Keratinocyte (primary cell): Measurements from ENCODE around the gene NPR1.

Experiments
- EZH2 ChIP-seq: IDR thresholded peaks from one replicate; pipeline ENCODE4 v1.6.1; 2012; ENCODE audit warnings: inconsistent platforms, mild to moderate bottlenecking, low read length, moderate library complexity
- TF ChIP-seq, protein P1 (sequence below), 3 experiments: IDR thresholded peaks in 1 of 3; conservative IDR thresholded peaks in 1 of 3; optimal IDR thresholded peaks in 1 of 3; 2 replicates in 2 of 3; 3 replicates in 1 of 3; pipeline versions ENCODE3 to v1.5.1; 2011; ENCODE audit warnings: low read length in 3 of 3, mild to moderate bottlenecking in 3 of 3, moderate library complexity in 2 of 3, control low read depth in 1 of 3, inconsistent platforms in 1 of 3; ENCODE audit not compliant: insufficient read depth in 2 of 3; ENCODE audit errors: extremely low read depth in 1 of 3

DNA sequence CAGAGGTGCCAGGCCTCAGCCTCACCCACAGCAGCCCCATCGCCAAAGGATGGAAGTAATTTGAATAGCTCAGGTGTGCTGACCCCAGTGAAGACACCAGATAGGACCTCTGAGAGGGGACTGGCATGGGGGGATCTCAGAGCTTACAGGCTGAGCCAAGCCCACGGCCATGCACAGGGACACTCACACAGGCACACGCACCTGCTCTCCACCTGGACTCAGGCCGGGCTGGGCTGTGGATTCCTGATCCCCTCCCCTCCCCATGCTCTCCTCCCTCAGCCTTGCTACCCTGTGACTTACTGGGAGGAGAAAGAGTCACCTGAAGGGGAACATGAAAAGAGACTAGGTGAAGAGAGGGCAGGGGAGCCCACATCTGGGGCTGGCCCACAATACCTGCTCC lies 15.0 kb downstream of the NPR1 start:
- TF ChIP-seq, protein P1, sequence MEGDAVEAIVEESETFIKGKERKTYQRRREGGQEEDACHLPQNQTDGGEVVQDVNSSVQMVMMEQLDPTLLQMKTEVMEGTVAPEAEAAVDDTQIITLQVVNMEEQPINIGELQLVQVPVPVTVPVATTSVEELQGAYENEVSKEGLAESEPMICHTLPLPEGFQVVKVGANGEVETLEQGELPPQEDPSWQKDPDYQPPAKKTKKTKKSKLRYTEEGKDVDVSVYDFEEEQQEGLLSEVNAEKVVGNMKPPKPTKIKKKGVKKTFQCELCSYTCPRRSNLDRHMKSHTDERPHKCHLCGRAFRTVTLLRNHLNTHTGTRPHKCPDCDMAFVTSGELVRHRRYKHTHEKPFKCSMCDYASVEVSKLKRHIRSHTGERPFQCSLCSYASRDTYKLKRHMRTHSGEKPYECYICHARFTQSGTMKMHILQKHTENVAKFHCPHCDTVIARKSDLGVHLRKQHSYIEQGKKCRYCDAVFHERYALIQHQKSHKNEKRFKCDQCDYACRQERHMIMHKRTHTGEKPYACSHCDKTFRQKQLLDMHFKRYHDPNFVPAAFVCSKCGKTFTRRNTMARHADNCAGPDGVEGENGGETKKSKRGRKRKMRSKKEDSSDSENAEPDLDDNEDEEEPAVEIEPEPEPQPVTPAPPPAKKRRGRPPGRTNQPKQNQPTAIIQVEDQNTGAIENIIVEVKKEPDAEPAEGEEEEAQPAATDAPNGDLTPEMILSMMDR (optimal IDR thresholded peaks at IDR 0.05 in 1 of 3, IDR thresholded peaks at IDR 0.05 in 1 of 3, conservative IDR thresholded peaks at IDR 0.05 in 1 of 3; ENCODE audit: extremely low read depth in 1 of 3, insufficient read depth in 2 of 3, low read length in 3 of 3) = no peak
- no peak for TF ChIP-seq EZH2
